IPS DF 4.7 (cell line): ENCODE measurements around the gene PTRH2.
"Not testable (repeated sequence)": the region's sequence is repeated elsewhere in the genome, so short reads cannot be mapped to it uniquely, and the experiment has no call there.

ENCODE experiments used
- DNase-seq: peaks from one replicate; pipeline ENCODE4 v3.0.0-alpha.2; 2013; ENCODE audit warnings: low spot score; ENCODE audit errors: extremely low read depth

Gene PTRH2

DNA sequence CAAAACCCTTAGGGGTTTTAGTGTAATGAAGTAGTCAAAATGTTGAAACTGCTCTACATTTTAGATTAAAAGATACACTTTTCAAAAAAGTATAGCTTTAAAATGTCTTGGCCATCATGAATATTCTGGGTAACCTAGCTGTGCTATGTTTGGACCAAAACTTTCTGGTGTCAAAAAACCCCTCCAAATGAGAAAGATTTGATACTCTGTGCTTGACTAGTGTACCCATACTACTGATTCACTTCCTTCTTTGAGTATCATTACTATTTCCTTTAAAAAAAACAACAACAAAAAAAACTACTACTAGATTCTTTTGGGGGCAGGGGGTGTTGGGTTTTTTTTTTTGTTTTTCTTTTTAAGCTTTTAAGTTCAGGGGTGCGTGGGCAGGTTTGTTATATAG lies 37.3 kb downstream of the PTRH2 start:
- DNase-seq = no peak

GRCh38 chr17:59669411-59669810 lies 37.8 kb downstream of the PTRH2 start:
- no peak for DNase-seq

GRCh38 chr17:59668816-59669215 lies 38.4 kb downstream of the PTRH2 start:
- no peak for DNase-seq

- no peak for DNase-seq
Measured at GRCh38 chr17:59666235-59666634, 41.0 kb downstream of the PTRH2 start.

GRCh38 chr17:59656624-59657023 lies 50.6 kb downstream of the PTRH2 start:
- DNase-seq = not testable (repeated sequence)

GRCh38 chr17:59652119-59652518 lies 55.1 kb downstream of the PTRH2 start:
- DNase-seq = no peak

DNA sequence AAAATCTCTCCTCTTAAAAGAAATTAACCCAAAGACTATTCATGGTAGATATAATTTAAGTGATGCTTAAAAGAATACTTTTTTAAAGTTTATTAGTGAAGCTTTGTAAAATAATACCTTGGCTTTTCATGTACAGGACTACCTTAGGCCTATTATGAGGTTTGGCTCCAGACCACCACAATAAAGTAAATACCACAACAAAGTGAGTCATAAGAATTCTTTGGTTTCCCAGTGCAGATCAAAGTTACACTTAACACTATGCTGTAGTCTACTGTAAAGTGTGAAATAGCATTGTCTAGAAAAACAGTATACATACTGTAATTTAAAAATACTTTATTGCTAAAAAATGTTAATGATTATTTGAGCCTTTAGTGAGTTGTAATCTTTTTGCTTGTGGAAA lies 55.9 kb downstream of the PTRH2 start:
- no peak for DNase-seq

- DNase-seq = no peak
Measured at GRCh38 chr17:59650642-59651041, 56.6 kb downstream of the PTRH2 start.

DNA sequence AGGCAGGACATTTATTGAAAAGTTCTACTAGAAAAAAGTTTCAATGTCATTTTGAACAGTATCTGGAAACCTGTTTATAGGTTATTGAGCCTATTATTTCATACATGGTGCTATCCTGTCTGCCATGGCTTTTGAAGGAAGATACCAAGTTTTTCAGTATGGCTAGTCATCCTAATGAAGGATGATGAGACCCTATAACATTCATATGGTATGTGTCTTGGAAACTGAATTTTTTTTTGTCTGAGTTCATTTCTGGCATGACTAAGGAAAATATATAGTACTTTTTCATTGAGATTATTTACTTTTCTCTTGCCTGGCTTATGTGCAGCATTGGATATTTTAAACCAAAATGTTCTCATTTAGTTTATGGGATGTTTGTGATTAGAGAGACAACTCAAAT lies 57.3 kb downstream of the PTRH2 start:
- no peak for DNase-seq
